ENCODE results near the gene GNB1L.

GNB1L gene

DNA sequence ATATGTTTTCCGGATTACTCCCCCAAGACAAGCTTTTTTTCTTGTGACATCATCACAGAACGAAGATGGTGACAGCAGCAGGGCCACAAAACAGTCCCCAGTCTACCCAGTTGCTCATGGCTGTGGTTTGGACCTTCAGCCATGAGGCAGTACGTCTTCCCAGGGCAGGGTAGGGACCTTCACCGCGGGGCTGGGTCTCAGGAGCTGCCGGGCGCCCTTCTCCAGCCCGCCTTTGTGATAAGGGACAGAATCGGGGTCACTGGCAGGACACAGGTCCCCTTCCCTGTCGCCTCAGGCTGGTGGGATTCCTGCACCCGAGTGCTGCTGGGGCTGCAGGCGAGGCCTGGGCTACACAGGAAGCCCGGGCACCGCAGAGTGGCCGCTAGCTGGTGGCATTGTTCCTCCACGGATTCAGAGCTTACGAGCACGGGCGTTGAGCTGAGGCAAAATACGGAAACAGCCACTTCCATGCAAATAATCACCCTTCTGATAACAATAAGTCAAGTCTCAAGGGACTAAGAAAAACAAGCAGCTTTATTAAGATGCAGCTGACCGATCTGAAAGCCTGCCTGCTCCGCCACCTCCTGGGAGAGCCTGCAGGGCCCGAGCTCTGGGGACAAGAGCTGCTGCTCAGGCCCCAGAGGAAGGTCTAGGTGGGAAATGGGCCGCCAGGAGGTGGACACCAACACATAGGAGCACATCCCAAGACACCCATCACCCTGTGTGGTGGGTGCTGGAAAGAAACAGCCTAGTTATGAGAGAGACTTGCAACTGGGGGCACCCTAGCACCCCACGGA lies 81.8 kb downstream of the GNB1L start:
- no peak for DNase-seq

DNA sequence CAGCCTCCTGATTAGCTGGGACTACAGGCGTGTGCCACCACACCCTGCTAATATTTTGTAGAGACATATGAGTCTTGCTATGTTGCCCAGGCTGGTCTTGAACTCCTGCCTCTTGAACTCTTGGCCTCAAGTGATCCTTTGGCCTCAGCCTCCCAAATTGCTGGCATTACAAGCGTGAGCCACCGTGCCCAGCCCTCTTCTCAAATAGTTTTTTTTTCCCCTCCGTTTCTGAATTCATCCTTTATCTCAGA lies 82.3 kb downstream of the GNB1L start:
- no peak for DNase-seq

DNA sequence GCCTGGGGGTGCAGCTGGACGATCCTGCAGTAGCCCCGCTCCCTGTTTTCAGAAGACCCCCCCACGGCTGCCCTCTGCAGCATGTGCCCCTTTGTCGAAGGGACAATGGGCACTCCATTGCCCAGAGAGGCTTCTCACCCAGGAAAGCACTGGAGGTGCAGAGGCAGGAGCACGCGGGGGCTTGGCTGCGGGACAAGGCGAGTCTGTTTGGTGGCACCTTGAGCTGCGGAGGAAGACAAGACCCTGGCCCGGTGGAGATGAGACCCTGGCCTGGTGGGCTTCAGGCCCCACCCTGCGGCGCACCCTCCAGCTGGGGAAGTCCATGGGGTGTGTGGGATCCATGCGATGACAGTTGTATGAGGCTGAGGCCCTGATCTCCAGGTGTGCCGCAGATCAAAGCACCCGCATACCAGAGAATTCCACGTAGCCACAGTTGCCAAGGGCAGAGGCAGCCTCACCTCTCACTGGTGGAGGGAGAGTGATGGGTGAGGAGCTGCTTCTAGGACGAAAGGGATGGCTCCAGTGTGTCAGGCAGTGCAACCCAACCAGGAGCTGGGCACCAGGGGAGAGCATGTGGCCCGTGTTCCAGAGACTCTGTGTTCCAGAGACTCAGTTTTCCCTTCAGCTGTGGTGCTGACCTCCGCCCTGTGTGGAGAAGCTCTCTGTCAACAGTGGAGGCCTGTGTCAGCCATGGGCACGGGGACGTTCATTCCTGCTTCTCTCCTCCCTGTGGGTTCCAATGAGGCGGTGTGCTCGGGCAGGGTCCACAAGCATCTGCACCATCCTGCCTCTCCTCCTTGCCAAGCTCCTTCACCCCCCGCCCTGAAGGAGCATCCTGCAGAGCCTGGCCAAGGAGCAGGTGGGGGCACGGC lies 84.1 kb downstream of the GNB1L start:
- DNase-seq = no peak

DNA sequence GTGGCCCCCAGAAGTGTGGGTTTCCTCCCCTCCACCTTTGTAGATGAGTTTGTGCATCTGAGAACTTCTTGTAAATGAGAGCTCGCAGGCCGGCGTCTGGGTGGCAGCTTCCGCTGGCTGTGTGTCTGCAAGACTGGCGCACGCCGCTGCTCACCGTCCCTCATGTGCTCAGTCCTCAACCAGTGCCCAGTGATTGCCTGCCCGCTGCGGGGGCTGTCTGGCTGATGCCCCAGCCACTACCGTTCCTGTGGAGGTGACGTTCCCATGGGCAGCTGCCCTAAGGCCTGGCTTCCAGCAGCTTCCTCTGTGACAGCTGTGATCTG lies 85.3 kb downstream of the GNB1L start:
- no peak for DNase-seq

DNA sequence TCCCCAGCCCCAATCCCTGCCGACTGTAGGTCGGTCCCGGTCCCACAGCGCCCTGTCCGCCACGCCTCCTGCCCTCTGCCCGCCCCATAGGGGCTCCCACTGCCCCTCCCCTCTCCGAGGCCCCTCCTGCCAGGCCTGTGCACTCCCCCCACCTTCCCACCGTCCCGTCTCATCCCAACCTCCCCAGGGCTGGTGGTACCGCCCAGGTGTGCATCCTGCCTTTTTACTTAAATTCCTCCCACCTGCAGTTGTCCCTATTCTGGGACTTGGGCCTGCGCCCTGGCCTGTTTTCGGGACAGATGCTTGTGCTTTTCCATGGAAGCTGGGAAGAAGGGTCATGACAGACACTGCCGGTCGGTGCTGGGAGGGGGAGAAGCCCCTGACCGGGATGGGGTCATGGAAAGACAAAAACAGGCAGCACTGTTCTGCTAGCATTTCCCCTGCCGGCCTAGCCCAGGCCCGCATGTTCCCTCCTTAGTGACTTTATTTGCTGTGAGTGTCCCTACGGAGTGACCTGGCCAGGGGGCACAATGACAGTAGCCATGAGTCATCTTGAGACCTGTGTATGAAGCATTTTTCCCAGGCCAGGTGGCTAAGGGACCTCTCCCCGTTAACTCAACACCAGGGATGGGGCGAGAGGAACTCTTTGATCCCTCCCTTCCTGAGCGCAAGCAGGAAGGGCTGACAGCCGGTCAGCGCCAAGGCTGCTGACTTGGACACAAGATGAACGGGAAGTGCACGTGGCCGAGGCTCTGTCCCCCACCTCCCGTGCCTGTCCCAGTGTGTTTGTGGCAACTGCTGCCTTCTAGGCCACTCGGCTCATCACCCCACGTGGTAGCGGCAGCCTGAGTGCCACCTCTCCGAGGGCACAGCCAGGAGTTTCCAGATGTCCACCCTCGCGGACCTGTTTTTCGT lies 87.0 kb downstream of the GNB1L start:
- no peak for DNase-seq

DNA sequence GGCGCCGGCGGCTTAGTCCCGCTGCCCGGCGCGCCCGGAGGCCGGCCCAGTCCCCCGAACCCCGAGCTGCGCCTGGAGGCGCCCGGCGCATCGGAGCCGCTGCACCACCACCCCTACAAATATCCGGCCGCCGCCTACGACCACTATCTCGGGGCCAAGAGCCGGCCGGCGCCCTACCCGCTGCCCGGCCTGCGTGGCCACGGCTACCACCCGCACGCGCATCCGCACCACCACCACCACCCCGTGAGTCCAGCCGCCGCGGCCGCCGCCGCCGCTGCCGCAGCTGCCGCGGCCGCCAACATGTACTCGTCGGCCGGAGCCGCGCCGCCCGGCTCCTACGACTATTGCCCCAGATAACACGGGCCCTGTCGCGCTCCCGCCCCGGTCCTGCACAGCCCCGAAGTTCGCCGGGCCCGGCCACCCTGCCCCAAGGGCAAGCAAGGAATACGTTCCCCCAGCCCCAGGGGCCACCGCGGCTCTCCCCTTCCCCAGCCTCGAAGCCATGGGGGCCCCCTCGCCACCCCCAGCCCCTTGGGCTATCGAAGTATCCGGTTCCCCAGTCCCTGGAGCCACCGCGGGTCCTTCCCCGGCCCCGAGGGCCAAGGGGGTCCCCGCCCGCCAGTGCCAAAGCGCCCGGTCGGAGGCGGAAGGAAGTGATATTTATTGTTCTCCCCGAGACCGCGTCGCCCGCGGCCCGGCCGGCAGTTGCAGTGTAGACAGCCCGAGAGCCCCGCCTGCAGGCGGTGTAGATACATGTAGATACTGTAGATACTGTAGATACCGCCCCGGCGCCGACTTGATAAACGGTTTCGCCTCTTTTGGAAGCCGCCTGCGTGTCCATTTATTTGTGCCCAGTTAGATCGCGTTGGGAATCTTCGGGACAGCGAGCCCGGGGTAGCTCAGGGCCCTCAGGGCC lies 87.9 kb downstream of the GNB1L start:
- DNase-seq = peak; percentile 23 to 36

DNA sequence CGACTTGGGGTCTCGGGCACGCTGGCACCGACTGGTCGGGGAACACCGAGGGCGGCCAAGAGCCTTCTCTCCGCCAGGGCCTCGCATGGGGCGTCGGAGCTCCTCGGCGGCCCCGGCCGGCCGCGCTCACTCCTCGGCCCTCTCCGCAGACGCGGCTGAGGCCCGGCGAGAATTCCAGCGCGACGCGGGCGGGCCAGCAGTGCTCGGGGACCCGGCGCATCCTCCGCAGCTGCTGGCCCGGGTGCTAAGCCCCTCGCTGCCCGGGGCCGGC lies 88.5 kb downstream of the GNB1L start:
- no peak for DNase-seq

DNA sequence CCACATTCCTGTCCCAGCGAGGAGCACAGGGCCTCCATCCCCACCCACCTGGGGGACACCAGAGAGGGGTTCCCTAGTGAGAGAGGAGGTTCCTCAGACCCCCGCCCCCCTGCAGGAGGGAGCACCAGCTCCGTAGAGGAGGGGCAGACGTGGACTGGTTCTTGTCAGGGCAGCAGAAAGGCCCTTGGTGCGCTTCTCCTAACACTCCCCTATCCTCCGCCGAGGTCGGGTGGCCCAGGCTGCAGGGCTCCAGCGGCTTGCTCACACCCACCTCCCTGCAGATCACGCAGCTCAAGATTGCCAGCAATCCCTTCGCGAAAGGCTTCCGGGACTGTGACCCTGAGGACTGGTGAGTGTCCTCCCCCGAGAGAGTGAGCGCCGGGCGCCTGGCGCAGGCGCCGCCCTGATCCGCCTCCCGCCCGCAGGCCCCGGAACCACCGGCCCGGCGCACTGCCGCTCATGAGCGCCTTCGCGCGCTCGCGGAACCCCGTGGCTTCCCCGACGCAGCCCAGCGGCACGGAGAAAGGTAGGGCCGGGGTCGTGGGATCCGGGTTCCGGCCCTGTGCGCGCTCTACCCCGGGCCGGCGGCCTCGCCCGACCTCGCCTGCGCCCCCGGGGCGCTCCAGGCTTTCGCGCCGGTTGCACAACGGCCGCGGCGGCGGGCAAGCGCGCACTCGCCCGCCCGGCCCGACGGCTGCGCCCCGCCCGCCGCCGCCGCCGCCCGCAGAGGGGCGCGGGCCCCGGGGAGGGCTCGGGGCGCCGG lies 89.0 kb downstream of the GNB1L start:
- no peak for DNase-seq

DNA sequence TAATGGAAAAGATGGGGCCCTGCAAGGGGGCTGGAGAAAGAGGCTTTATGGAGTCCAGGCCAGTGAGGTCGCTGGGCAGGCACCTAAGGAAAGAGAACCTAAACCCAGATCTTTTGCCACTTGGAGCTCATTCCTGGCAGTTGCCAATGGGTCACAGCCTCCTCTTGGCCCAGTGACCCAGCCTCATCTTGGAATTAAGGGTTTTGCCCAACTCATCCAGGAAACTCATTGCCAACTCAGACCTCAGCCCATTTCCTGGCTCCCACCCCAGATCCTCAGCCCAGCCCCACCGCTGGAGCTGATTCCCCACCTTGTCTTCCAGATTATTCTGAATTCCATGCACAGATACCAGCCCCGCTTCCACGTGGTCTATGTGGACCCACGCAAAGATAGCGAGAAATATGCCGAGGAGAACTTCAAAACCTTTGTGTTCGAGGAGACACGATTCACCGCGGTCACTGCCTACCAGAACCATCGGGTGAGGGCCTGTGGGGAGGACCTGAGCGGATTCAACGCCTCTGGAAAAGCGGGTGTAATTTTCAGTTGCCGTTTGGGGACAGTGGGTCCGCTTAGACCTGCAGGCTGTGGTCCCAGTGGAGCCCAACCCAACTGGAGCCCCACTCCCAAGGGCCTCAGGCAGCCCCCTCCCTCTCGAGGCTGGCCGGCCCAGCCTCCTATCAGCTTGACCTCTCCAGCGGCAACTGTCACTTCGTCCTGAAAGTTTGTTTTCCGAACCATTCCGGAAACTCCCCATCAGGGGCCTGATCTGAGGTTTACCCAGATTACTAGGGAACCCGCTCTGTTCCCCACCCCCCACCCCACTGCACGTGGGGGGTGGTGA lies 89.8 kb downstream of the GNB1L start:
- no peak for DNase-seq

DNA sequence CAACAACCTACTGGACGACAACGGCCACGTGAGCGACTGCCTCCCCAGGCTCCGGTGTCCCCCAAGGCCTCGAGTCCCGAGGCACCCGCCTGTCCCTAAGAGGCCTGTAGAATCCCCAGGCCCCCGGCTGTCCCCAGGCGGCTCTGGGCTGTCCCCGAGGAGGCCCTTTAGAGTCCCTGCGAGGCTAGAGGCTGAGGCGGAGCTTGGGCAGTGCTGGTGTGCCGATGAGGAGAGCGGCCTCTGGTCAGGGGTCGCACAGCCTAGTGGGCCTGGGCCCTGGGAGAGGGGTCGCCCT lies 90.4 kb downstream of the GNB1L start:
- no peak for DNase-seq

DNA sequence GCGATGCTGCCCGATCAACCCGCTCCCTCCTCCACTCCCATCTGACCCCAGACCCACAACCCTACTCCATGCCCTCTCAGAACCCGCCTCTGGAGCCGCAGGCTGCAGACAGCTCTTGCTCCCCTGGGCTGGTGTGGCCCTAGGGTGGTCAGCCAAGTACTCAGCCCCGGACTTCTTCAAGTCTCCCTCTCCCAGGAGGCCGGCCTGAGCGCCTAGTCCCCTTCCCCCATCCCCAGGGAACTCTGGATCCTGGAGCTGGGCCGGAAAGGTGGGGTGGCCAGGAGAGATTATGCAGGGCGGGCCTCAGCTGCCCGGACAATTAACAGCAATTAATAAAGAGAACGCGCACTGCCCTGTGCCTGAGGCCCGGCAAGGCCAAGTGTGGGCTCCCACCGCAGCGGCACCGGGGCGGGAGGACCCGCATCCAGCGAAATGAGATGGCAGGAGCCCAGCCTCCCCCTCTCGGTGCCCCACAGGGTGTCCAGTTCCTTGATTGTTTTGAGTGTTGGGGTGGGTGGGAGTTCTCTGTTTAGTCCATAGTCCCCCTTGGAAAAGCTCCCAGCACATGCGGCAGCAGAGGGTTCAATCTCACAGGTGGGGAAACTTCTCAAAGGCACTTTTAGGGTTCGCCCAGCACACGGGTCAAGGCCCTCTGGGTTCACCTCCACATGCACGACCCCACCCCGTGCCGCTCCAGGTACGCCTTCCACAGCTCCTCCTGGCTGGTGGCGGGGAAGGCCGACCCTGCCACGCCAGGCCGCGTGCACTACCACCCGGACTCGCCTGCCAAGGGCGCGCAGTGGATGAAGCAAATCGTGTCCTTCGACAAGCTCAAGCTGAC lies 91.0 kb downstream of the GNB1L start:
- DNase-seq = no peak

DNA sequence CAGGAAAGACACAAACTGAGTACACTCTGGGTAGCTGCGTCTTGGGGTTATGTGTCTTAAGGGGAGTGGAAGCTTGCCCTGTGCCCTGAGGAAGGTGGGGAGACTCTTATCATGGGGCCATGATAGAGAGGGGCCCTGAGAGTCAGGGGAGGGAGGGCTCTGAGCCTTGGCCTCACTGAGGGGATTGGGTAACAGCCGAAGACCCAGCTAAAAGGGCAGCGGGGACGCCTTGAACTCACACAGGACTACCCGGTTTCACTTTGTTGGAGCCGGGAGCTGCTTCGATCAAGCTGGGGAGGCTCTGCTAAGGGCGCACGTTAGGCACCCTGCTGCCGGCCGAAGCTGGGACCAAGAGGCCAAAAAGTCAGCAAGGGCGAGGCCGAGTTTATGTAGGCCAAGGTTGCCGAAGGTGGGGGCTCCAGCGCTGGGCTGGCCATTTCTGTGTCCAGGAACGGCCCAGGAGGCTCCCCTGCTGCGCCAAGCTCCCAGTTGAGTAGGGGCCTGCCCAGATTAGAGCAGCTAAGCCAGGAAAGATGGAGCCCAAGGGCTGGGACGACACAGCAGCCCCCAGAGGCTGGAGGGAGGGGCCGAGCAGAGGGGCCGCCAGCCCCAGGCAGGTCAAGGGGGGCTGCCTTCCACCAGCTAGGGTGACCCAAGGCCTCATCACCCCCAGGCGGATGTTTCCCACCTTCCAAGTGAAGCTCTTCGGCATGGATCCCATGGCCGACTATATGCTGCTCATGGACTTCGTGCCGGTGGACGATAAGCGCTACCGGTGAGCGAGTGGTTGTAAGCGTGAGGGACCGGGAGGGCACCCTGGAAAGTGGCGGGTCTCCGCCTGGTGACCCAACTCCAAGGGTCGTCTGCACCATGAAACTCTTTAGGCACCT lies 91.9 kb downstream of the GNB1L start:
- DNase-seq = no peak

DNA sequence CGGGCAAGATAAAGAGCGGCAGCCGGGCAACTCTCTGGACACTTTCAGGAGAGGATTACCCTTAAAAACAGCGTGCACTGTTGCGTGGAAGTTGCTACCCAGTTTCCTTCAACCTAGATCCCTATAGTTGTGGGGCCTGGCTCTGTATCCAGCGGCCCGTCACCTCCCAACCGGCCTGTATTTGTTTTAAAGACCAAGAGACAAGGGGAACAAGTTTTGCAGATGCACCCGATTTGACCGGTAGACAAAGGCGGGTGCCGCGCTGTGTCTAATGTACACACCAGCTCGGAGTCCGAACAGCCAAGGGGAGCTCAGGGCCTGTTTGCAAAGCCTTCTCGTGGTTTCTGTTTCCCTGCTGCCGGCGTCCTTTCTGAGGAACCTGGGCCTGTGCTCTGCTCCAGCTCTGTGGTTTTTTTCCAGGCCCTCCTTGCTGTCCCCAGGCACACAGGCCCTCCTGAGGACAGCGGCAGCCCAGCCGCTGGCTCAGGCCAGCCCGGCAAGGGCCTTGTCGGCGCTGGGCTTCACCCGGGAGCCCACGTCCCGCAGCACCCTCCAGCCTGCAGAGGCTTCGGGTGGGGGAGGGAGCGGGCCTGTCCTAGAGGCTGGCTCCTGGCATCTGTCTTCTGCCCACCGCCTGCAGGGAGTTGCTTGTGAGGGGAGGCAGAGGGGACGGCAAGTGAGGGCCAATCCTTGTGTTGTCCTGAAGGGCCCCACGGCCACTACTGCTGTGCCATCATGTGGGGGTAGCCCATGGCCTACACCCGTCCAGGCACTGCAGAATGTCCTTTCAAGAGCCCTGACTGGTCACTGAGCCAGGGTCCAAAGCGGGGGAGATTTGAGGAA lies 92.7 kb downstream of the GNB1L start:
- no peak for DNase-seq

DNA sequence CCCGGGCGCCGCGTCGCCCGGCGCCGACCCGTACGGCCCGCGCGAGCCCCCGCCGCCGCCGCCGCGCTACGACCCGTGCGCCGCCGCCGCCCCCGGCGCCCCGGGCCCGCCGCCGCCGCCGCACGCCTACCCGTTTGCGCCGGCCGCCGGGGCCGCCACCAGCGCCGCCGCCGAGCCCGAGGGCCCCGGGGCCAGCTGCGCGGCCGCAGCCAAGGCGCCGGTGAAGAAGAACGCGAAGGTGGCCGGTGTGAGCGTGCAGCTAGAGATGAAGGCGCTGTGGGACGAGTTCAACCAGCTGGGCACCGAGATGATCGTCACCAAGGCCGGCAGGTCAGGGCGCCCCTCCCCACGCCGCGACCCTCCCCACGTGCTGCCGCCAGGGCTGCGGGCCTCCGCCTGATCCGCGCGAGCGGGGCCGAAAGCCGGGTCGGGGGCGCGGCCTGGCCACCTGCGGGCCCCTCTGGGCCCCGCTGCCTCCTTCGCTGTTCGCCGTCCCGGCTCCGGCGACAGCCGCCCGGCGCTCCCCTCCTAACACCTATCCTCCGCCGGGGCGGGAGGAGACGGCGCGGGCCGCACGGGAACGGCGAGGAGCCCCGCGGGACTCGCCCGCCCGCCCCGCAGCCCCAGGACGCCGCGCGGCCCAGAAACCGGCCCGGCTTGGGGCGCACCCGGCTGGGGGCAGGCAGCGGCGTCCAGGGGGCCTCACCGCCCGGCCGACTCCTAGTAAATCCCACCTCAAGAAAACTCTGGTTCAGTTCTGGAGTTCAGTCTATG lies 93.5 kb downstream of the GNB1L start:
- DNase-seq = no peak

DNA sequence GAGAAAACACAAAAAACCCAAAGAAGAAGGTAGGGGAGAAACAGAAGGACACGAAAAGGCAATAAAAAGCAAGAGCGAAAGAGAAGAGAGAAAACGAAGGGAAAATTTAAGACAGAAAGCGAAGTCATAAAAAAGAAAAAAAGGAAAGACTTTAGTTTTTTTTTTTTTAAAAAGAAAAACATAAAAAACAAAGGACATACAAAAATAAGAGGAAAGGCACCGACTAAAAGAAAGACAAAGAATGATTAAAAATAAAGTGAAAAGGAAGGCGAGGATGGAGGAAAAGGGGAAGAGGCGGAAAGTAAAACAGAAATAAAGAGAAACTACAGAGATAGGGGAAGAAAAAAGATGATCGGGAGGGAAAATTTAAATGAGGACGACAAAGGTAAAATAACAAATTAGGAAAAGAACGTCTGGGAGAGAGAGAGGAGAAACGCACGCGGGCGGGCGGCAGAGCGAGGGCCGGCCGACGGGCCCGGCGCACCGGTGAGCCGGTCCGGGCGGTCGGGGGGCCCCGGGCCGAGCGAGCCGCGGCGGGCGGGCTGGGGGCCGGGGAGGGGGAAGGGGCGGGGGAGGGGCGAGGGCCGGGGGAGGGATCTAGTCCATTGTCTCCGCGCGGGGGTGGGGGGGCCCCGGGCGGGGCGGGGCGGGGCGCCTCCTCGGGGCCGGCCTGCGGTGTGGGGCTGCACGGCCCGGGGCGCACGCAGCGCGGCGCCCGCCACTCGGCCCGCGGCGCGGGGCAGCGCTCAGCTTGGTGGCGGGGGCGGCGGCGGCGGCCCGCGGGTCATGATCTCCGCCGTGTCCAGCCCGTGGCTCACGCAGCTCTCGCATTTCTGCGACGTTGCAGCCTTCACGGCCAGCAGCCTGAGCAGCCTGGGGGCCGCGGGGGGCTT lies 94.4 kb downstream of the GNB1L start, which contains the start of gene TBX1:
TBX1 (plus strand) TSS at position 721 of the 893 bp plus-strand sequence; CDS start at position 787, 66 bp downstream.
- DNase-seq = no peak

DNA sequence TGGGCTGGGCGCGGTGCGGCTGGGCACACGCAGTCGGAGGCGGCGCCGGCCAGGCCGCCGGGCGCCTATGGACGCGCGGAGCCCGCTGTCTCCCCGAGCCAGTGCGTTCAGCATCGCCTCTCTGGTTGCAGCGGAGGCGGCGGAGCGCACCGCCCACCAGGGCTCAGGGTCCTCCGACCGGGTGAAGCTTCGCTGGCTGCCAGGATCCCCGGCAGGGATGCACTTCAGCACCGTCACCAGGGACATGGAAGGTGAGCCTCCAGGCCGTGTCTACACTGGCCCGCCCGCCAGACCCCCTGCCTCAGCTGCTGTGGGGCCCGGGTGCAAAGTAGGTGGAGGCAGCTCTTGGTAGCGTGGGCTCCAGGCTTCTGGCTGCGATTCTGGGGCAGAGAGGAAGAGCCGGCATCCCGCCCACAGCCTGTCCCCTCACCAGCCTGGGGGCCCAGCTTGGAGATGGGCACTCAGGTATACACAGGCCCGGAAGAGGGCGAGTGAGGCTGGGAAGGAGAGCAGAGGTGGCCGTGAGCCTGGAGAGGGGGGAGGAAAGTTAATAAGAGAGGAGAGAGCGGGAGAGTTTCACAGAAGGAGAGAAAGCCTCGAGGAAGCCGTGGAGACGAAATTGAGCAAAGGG lies 95.1 kb downstream of the GNB1L start:
- no peak for DNase-seq

All from activated CD4-positive, alpha-beta T cell treated with anti-CD3 and anti-CD28 coated beads, Interleukin-2, amount 50 U/mL, for 4 hours (primary cell).